Activated naive CD4-positive, alpha-beta T cell treated with Interleukin-2 at 50 U/mL for 16 hours (primary cell): ENCODE data around the gene KLHL24.
"Not testable (repeated sequence)": the region's sequence is repeated elsewhere in the genome, so short reads cannot be mapped to it uniquely, and the experiment has no call there.

ENCODE experiments used
- DNase-seq: peaks from one replicate; pipeline ENCODE4 v3.0.0-alpha.2; 2020

KLHL24 gene

DNA sequence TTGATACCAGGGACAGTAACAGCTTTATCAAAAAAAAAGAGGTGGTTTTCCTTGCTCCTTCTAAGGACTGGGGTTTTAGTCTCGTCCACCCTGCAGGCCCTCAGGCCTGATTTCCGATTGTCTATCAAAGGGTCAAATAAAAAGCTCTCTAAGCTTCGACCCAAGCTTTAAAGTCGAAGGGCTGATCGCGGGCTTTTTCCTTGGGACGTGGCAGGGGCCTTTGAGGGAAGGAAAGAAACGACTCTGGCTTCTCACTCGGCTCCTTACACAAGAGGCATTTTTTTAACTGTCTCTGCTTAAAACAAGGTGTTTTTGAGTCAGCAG is 354 bp upstream of the KLHL24 start:
- DNase-seq = no peak

DNA sequence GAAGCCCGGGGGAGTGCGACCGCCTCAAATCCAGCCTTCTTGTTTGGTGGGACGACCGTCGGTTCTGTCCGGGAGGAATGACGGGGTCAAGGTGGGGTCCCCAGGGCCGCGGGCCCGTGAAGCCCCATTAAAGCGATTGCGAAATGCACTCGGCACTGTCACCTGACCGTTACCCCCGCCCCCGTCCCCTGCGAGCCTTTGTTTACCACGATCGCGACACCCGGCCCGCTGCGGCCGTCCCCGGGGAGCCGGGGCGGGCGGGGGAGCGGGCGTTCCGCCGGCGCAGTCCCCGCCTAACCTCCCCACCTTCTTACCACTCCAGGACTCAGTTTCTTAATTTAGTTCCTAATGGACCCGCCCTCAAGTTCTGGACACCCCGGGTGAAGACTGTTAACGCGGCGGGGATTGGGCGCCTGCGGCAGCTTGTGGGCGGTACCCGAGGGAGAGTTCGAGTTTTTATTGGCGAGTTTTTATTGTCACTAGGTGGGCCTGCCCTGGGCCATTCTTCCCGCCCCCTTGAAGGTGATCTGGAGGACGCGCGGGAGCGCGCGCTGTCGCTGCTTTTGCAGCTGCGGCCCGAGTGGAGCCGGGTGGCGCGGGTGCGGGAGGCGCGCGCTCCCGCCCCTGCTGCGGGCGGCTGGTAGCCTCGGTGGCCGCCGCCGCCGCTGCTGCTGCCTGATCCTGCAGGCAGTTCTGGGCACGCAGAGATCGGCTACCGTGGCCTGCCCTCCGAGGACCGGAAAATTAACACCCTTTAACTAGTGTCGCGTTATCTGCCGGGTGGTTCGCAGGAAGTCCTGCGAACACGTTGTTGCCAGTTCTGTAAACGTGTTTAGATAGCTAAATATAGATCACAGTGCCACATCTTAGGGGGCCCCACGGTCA is 1.0 kb downstream of the KLHL24 start:
- DNase-seq = peak; percentile 94

DNA sequence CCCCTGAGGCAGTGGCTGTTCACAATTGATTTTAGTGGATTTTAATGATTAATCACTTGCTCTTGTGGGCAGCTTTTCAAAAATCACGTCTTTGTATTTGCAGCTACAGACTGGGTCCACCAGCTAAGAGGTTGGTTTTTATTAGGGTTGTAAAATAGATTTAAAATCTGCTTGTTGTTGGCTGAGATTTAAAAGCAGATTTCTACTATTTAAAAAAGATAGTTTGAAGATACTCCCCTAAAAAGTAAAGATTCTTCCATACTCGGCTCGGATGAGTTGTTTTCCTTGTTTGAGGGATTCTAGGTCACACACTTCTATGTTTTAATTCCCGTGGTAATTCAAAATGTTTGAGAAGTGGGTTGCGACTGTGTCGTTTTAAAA is 1.7 kb downstream of the KLHL24 start:
- DNase-seq = no peak

DNA sequence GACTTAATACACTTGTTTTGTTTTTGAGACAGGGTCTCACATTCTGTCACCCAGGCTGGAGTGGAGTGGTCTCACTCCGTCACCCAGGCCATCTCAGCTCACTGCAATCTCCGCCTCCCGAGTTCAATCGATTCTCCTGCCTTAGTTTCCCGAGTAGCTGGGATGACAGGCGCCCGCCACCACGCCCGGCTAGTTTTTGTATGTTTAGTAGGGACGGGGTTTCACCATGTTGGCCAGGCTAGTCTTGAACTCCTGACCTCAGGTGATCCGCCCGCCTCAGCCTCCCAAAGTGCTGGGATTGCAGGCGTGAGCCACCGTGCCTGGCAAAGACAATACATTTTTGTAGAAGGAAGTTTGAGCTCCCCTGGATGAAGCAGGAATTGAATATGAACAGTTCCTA is 2.2 kb downstream of the KLHL24 start:
- DNase-seq = not testable (repeated sequence)

DNA sequence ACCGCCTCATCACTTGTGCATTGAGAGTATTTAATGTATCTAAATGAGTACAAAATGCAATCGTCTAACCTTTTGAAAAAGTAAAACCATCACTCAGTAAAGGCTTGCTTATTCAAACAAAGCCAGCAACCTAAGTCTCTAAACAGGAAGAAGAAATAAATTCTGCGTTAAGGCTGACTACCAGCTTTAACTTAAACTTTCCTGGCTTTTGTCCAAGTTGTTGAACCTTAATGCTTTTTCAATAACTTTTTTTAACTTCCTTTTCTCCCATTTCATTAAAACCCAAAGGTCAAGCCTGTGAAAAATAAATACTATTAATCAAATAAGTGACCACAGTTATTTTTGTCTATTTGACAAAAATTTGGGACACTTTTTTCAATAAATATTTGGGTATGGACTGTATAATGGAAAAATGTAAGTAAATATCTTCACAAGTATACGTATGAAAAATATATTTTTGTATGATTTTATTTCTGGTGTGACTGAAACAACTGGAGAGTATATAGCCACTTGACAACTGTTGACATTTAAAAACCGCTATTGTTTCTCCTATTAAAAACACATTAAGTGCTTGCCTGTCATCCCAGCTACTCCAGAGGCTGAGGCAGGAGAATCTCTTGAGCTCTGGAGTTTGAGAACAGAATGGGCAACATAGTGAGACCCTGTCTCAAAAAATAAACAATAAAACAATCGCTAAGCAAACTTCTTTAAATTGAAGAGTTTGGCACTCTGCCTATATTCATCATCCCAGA is 2.9 kb downstream of the KLHL24 start:
- no peak for DNase-seq

DNA sequence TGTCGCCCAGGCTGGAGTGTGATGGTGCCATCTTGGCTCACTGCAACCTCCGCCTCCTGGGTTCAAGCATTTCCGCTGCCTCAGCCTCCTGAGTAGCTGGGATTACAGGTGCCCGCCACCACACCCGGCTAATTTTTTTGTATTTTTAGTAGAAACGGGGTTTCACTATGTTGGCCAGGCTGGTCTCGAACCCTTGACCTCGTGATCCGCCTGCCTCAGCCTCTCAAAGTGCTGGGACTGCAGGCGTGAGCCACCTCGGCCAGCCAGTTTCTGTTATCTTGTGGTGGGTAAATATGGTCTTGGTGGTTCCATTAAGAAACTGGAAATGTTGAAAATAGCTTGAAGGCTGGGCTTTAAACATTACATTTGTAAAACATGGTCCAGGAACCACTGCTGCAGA is 5.2 kb downstream of the KLHL24 start:
- DNase-seq = not testable (repeated sequence)

DNA sequence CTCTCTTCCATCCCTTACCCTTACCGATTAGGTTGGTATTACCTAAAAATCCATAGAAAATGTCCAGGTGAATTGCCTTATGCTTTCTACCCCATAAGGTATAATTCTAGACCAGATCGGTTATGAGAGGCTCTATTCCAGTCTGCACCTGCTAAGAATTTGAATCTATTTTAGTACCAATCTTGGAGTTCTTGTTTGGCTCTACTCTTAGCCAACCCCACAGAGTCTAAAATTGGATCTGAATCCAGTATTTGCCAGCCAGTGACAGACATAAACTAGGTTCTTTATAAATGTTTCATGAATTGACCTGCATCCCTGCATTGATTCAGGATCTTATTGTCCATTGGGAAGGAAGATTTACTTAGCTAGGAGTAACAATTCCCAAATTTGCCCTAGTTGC is 6.5 kb downstream of the KLHL24 start:
- no peak for DNase-seq

DNA sequence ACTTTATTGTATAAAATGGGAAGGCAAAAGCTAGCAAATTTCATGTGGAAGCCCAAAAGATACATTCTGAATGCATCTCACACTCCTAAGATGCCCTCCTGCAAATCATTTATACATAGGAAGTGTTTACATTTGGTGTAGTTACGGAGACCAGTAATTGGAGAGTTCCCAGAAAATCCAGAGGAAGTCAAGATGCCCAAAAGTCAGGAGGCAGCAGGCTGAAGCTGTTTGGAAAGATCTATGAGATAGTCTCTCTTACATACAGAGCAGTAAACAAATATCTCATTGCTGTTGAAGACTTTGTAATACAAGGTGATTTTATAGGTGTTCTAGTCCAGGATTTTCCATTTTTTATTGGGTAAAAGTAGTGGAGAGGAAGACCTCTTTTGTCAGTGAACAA is 8.8 kb downstream of the KLHL24 start:
- DNase-seq = no peak

DNA sequence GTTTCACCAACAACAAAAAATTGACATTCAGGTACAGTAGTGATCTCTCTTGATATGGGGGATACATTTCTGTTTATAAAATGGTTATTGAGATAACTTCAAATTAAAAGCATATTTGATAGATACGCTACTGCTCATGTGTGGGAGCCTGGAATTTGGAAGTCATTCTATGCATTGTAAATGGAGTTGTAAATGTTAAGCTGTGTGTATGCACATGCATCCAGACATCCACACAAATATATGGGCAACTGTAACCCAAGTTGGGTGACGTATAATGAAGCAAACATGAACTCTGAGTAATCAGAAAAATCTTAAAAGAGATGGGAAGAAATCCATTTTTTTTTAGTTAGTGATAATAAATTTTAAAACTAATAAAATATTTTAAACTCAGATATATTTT is 9.8 kb downstream of the KLHL24 start:
- DNase-seq = no peak

DNA sequence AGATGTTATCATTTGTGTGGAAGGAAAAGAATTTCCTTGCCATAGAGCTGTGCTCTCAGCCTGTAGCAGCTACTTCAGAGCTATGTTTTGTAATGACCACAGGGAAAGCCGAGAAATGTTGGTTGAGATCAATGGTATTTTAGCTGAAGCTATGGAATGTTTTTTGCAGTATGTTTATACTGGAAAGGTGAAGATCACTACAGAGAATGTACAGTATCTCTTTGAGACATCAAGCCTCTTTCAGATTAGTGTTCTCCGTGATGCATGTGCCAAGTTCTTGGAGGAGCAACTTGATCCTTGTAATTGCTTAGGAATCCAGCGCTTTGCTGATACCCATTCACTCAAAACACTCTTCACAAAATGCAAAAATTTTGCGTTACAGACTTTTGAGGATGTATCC is 15.1 kb downstream of the KLHL24 start:
- no peak for DNase-seq

DNA sequence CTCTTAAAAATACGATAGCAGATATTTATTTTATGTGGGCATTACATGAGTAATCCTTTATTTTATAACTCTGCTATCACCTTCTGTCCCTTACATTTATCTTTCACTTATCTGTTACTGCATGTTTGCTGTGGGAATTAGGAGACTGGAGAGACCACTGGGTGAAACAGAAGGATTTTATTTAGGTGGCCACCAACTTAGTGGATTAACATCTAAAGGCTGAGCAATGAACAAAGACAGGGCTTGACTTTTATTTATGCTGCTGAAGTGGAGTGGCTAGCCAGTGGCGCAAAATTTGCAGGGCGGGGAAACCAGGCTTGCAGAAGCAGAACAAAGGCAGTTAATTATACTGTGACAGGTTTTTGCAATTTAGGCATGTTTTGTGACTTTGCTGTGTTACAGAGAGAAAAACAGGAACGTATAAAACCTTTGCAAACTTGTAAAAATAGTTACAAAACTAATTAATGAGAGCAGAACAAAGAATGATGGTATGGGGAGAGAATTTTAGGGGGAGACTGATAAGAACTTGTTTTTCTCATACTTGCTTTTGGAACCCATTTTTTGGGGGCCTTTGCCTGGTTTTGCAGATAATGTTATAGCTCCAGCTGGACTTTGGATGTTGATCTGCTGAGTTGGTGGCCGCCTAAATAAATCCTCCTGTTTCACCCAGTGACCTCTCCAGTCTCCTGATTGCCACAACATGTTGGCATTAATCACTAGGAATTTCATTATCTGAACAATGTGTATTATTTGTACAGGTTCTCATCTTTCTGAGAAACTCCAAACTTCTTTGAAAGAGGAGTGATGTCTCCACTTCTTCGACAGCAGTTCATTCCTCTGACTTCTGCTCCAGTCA is 18.0 kb downstream of the KLHL24 start:
- no peak for DNase-seq

DNA sequence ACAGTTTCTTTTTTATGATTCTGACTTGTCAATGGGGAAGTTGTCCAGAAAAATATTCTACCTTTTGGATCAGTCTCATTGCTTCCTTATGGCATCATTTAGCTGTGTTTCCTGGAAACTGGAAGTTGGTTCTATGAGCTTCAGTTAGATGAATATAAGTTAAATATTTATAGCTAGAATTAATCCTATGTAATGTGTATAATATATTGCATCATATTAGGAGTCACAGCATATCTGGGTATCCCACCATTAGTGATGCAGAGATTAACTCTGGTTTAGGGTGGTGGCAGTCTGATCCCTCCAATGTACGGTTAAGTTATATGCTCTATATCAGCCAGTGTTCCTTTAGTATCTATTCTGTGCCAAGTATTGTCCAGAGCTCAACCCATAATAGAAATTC is 19.3 kb downstream of the KLHL24 start:
- no peak for DNase-seq

DNA sequence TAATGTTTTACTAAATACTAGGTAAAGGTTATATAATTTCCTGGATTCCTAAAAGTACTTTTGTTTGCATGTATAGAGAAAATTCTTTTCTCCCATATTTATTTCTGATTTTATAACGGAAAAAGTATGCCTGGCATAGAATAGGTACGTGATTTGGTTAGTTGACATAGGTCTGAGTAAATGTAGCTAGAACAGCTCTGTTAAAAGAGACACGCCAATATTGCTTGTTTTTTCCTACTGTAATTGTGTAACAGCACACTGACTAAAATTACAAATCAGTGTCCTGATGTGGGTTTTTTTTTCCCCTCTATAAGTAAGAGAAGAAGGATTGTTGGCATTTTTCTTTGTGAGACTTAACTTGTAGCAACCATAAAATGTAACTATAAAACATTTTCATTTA is 26.7 kb downstream of the KLHL24 start:
- DNase-seq = no peak

DNA sequence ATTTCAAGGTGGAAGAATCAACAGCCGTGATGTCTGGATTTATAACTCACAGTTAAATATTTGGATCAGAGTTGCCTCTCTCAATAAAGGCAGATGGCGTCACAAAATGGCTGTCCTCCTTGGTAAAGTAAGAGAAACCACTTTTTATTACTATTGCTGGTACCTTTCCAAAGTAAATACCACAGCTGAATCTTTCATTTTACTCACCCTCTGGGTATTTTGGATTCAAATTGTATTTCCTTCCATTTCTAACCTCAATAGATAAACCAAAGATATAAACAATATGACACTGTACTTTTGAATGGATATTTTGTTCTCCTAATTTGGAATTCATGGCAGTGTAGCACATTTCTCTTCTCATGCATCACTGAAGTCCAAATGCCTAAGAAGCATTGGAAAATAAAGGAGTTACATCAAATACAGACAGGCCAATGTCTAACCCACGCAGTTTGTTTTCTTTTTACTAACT is 29.5 kb downstream of the KLHL24 start:
- DNase-seq = no peak

DNA sequence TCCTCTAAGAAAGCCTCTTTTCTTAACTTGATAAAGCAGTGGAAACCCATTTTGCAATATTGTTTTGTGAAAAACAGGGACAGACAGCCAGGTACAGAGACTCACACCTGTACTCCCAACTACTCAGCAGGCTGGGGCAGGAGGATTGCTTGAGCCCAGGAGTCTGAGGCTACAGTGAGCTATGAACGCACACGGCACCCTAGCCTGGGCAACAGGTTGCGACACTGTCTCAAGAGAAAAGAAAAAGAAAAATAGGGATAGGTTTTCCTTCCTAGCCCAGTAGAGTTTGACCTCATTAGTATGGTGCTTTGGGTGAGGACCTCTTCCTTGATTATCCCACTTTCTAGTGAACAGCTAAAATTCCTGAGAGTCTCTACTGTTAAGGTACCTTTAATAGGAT is 44.6 kb downstream of the KLHL24 start:
- no peak for DNase-seq

DNA sequence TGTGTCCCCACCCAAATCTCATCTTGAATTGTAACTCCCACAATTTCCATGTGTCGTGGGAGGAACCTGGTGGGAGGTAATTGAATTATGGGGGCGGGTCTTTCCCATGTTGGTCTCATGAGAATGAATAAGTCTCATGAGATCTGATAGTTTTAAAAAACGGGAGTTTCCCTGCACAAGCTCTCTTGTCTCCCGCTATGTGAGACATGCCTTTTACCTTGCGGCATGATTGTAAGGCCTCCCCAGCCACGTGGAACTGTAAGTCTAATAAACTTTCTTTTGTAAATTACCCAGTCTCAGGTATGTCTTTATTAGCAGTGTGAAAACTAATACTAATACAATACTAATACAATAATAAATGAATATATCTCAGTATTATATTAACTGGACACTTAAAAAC is 52.3 kb downstream of the KLHL24 start:
- DNase-seq = no peak

DNA sequence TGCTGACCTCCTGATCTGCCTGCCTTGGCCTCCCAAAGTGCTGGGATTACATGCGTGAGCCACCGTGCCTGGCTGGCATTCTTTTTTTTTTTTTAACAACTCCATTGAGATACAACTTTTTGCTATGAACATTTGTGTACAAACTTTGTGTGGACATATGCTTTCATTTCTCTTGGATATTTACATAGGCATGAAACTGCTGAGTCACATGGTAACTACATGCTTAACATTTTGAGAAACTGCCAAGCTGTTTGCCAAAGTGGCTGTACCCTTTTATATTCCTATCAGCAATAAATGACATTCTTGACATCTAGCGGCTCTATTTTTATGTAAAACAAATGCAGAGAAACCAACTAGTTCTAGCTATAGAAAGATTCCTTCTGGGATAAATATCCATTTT is 53.5 kb downstream of the KLHL24 start:
- no peak for DNase-seq

DNA sequence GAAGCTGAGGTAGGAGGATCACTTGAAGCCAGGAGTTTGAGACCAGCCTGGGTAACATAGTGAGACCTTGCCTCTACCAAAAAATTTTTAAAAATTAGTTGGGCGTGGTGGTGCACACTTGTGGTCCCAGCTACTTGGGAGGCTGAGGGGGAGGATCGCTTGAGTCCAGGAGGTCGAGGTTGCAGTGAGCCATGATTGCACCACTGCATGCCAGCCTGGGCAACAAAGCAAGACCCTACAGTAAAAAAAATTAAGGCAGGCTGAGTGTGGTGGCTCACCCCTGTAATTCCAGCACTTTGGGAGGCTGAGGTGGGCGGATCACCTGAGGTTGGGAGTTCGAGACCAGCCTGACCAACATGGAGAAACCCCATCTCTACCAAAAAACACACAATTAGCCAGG is 54.2 kb downstream of the KLHL24 start:
- not testable (repeated sequence) for DNase-seq

DNA sequence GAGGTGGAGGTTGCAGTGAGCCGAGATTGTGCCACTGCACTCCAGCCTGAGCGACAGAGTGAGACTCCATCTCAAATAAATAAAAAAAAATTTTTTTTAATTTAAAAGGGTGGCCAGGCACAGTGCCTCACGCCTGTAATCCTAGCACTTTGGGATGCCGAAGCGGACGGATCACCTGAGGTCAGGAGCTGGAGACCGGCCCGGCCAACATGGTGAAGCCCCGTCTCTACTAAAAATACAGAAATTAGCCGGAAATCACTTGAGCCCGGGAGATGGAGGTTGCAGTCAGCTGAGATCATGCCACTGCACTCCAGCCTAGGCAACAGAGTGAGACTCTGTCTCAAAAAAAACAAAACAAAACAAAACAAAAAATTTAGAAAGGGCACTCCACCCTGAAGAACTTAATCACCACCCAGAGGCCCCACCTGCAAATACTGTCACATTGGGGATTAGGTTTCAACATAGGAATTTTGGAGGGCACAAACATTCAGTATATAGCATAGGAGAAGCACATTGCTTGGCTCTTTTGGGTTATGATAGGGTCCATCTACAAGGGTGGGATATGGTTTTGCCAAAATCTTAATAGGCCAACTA is 55.1 kb downstream of the KLHL24 start:
- DNase-seq = no peak

DNA sequence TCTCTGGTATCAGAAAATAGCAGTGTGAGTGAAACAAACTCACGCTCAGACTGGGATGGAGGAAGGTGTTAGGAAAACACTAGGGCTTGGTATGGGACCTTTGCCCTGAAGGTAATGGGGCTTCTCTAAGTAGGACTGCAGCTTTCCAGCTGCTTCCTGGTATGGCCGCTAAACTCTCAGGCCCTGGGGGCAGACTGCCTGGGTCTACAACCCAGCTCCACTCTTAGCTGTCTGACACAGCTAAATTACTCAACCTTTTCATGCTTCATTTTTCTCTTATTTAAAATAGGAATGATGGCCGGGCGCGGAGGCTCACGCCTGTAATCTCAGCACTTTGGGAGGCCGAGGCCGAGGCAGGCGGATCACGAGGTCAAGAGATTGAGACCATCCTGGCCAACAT is 57.0 kb downstream of the KLHL24 start:
- DNase-seq = no peak

DNA sequence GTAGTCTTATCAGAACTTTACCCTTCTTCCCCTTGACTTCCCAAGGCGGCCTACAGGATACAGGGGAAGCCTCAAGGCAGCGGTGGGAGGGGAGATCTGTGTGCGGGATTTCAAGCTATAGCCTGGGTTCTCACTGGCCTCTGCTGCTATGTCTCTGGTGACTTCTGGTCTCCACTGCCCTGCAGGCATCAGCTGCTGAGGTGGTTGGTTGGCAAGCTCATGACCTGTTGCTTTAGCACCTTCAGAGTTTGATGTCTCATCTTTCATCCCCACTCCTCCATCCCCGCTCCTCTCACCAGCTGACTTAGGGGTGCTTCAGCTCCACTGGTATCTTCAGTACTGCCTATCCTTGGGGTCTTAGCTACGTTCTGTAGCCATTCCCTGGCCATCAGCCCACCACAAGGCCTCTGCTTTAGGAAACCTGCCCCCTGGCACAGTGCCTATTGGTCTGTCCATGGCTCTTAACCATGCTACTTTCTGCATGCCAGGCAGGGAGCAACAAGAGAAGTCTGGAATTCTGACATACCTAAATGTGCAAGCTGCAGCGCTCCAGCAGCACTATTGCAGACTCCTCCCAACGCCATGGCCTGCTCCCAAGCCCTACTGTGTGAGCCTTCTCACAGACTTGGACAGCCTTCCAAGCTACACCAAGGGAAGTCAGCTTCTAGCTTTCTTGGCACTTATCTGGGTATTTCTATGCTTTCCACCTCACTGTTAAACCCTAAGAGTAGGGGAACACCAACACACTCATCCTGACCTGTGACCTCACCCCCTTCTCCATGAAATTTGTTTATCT is 60.3 kb downstream of the KLHL24 start:
- DNase-seq = no peak

DNA sequence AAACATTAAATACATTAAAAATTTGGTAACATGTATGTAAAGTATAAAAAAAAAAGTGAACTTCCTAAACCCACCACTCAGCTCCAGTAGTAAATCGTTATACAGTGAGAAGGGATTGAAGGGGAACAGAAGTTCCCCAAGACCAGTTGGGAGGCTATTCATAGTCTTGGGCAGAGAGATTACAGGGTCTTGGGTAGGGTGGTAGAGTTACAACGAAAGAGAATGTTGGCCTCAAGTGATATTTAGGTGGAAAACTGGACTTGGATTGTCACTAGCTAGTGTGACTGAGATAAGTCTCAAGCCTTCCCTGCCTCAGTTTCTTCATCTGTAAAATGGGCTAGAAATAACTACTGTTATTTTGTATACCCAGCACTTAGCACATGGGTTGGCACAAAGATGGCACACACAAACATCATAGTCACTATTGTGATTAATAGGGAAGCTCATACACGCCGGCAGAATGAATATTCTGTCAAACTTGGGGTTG is 61.7 kb downstream of the KLHL24 start:
- DNase-seq = no peak
